GM04504 (cell line): ENCODE data around the gene OR6B1.
"Not testable (repeated sequence)": the region's sequence is repeated elsewhere in the genome, so short reads cannot be mapped to it uniquely, and the experiment has no call there.

ENCODE experiments used
- DNase-seq: peaks from one replicate; pipeline ENCODE4 v3.0.0-alpha.2; 2012; ENCODE audit warnings: low read depth

The OR6B1 gene

DNA sequence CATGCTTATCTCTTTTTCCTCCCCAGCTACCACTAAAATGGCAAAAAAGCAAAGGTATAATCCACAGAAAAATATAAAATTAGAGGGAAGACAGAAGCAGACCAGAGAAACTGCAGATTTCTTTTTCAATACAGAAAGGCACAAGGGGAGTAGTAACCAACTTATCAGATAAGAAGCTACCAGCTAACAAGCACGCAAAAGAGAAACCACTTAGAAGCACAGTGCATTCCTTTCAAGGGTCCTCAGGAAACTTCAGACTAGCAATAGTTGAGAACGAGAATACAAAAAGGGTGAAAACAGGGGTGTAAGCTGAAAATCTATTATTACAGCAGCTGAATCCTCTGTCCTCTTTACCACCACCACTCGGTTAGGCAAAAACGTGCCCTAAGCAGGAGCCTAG, 38.8 kb downstream of the OR6B1 start:
- DNase-seq = no peak

DNA sequence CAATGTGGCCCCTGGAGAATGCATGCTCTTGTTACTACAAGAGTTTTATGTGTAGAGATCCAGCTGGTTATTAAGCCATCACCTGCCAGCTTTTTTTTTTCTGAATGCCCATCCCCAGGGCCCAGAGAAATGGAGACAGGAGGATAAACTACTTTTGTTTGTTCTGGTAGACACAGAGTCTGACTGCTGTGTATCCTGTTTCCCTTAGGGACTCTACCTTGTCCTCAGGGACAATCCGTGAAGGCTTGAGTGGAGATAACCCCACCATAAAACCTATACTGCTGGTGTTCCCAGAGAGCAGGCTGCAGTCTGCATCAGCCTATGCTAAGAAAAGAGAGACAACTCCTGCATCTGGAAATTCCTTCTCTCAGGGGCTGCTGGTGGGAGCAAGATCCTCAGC, 48.5 kb downstream of the OR6B1 start, which contains the start of gene OR2A5:
TSS of gene OR2A5 (plus strand) at position 301 of the 400 bp plus-strand sequence. CDS start 1,454 bp downstream, outside the sequence.
- no peak for DNase-seq

DNA sequence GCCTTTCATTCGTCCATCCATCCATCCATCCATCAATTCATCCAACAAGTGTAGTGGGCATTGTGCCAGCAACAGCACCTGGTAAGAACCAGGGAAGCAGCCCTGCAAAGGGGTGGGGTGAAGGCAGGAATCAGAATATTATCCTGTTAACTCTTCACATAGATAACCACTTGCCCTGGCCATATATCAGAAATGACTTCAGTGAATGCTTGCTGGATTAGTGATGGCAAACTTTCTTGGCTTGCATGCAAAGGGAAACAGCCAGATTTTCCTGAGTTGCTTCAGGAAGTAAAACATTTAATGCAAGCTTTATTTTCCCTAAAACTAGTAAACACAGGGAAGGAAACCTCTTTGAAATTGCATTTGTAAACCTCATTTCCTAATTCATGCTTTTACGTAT, 49.4 kb downstream of the OR6B1 start:
- DNase-seq = no peak

DNA sequence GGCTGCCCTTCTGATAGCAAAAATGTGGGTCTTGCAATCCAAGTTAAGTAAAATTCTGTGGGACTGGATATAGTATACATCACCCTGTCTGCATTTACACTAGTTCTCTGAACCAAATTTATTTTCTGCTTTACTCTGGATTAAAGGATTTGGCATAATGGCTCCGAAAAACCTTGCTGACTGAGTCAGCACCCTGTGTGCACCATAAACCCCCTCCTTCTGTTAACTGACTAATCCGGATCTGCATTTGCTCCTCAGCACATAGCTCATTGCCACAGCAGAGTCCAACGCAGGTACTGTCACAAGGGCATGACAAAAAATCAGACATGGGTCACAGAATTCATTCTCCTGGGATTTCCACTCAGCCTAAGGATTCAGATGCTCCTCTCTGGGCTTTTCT, 50.0 kb downstream of the OR6B1 start:
- DNase-seq = no peak

GRCh38 chr7:144050884-144051283, 50.8 kb downstream of the OR6B1 start:
- DNase-seq = not testable (repeated sequence)

DNA sequence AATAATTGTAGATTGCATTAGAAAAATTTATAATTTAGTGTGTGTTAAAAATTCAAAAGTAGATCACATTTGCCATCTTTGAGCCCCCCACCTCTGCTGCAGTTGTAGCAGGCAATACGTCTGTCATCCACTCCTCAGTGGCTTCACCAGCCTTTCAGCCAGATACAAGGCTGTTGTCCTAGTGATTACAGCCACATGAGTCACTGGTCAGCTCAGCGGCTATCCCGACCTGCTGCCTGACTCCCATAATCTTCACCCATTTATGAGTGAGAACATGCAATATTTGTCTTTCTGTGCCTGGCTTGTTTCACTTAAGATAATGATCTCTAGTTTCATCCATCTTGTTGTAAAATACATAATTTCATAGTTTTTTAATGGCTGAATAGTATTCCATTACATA, 57.8 kb downstream of the OR6B1 start:
- DNase-seq = no peak
